Stimulated activated naive CD8-positive, alpha-beta T cell treated with anti-CD3 and anti-CD28 coated beads, Interleukin-15, Interleukin-2, amounts not matched to agents 100 ng/mL and 50 ng/mL, for 24 hours (primary cell): Measurements from ENCODE around the gene TAF3.

ENCODE experiments used
- H3K27ac Mint-ChIP-seq: one replicate; pipeline ENCODE4 v1.8.0; 2021; ENCODE audit warnings: mild to moderate bottlenecking, mixed read lengths
- H3K27me3 Mint-ChIP-seq: one replicate; pipeline ENCODE4 v1.8.0; 2021; ENCODE audit warnings: mixed read lengths
- H3K36me3 Mint-ChIP-seq: one replicate; pipeline ENCODE4 v1.8.0; 2021; ENCODE audit warnings: low read depth, mixed read lengths
- H3K4me1 Mint-ChIP-seq: one replicate; pipeline ENCODE4 v1.8.0; 2021; ENCODE audit warnings: low read depth, mixed read lengths
- H3K4me3 Mint-ChIP-seq: one replicate; pipeline ENCODE4 v1.8.0; 2021; ENCODE audit warnings: mild to moderate bottlenecking, mixed read lengths
- H3K9me3 Mint-ChIP-seq: one replicate; pipeline ENCODE4 v1.8.0; 2021; ENCODE audit warnings: mixed read lengths

TAF3 gene

DNA sequence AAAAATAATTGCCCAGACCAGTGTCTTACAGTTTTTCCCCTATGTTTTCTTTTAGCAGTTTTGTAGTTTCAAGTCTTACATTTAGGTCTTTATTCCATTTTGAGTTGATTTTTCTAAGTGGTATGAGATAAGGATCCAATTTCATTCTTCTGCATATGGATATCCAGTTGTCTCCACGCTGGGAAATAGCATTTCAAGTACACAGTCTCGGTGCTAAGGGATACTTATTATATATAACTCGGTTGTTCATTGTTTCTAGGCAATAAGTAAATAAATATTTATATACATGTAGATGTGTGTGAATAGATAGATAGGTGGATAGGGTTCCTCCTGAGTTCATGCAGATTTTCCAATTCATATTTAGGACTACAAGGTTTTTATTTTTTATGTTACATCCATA lies 16.0 kb downstream of the TAF3 start:
- Mint-ChIP-seq H3K9me3 (no peaks in the 10 kb centered on the region), H3K27ac (no peak overlapping the region), H3K36me3 (peaks cover 45% of the 10 kb centered on the region), H3K27me3 (no peaks in the 10 kb centered on the region), H3K4me1 (peaks cover 39% of the 10 kb centered on the region), H3K4me3 (no peak overlapping the region)

DNA sequence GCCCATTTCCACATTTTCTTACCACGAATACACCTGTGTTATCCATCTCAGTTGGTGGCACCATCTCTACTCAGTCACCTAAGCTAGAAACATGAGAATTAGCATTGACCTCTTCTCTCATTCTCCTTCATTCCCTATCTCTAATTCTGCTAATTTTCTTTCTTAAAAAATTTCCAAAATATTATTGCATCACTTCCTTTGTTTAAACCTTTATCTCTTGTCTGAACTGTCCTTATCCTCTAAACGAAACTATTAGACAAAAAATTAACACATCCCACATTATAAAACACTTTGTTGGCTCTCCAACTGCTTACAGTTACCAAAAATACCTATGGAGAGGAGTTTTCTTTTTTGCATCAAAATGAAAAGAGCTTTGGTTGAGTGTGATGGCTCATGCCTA lies 18.3 kb downstream of the TAF3 start:
- Mint-ChIP-seq H3K9me3 (no peaks in the 10 kb centered on the region), H3K27ac (no peak overlapping the region), H3K27me3 (no peaks in the 10 kb centered on the region), H3K4me3 (no peak overlapping the region), H3K4me1 (peaks cover 22% of the 10 kb centered on the region), H3K36me3 (peaks cover 50% of the 10 kb centered on the region)

DNA sequence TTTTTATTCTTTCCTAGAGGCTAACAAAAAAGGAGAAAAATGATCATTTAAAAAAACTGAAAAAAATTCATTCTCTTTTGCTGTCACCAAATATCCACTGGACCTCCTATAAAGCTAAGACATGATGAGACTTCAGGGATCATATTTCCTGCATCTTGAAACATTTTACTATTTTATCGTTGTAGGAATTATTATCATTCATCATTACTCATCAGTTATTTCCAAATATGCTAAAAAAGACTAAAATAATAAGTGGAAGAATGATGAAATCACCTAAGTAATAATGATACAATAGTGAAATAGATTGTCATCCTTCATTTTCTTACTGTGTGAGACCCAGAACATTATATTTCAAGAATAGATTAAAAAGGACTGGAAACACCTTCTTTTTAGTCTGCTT lies 28.3 kb downstream of the TAF3 start:
- H3K27me3 Mint-ChIP-seq, result no peaks in the 10 kb centered on the region
- no peak overlapping the region for H3K27ac Mint-ChIP-seq
- H3K9me3 Mint-ChIP-seq, result no peaks in the 10 kb centered on the region
- H3K4me1 Mint-ChIP-seq, result peaks cover 8% of the 10 kb centered on the region
- H3K4me3 Mint-ChIP-seq, result no peak overlapping the region
- peaks cover 10% of the 10 kb centered on the region for H3K36me3 Mint-ChIP-seq

DNA sequence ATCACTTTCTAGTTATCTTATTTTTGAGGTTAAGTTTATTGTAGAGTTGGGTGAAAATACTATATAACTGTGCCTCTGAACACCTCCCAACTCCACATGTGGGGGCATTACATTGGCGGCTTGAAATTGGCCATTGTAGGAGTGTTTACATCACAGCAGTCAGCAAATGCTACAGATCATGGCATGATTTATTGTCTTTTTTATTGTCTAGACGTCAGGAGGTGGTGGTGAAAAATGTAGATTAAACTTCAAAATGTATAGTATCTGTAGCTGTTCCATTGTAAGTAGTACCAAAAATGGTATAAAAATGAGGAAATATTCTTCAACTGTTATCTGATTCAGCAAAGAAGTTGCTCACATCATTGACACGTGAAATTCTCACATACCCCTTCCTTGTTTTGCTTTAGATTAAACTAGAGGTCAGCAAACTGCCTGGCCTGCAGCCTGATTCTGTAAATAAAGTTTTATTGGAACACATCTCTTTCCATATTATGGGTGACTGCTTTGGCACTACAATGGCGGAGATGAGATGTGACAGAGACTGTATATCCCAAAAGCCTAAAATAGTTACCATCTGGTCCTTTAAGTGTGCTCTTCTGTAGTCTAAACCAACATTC lies 35.0 kb downstream of the TAF3 start:
- Mint-ChIP-seq H3K4me3 (no peak overlapping the region), H3K9me3 (no peaks in the 10 kb centered on the region), H3K36me3 (peaks cover 21% of the 10 kb centered on the region), H3K27me3 (no peaks in the 10 kb centered on the region), H3K4me1 (peaks cover 13% of the 10 kb centered on the region), H3K27ac (no peak overlapping the region)

DNA sequence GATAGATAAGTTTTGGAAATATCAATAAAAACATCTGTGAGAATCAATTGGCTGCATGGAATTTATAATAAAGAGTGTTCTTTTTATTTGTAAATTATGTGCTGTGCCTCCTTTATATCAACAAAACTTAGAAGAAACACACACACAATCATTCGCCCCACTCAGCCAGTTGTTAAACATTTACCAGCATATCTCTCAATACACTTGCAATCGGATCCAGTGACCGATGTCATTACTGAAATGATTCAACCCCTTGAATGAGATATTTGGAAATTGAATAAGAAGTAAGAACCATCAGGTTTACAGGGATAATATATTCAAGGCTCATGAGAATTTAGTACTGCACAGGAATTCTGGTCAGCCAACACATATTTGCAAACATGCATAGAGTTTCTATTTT lies 35.6 kb downstream of the TAF3 start:
- H3K36me3 Mint-ChIP-seq, result peaks cover 25% of the 10 kb centered on the region
- H3K4me1 Mint-ChIP-seq, result peaks cover 11% of the 10 kb centered on the region
- H3K27ac Mint-ChIP-seq, result no peak overlapping the region
- H3K27me3 Mint-ChIP-seq, result no peaks in the 10 kb centered on the region
- H3K9me3 Mint-ChIP-seq, result no peaks in the 10 kb centered on the region
- no peak overlapping the region for H3K4me3 Mint-ChIP-seq

DNA sequence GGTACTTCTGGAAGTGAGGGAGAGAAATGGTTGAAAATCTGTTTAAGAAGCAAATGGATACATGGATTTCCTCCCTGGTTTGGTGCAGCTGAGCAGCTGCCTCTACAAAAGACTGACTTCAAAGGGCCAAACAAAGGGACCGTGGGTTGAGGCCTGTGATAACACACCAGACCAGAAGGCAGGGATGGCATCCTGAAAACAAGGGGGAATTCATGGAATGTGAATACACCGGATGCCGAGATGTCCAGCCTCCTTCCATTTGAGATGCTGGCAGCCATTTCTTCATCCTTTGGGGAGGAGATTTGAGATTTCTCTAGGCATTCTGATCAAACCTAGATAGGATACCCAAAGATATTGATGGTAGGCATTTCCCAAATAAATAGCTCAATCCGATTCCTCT lies 36.9 kb downstream of the TAF3 start:
- H3K27ac Mint-ChIP-seq, result no peak overlapping the region
- no peaks in the 10 kb centered on the region for H3K27me3 Mint-ChIP-seq
- peaks cover 32% of the 10 kb centered on the region for H3K36me3 Mint-ChIP-seq
- H3K4me1 Mint-ChIP-seq, result peaks cover 10% of the 10 kb centered on the region
- peaks cover 5% of the 10 kb centered on the region for H3K9me3 Mint-ChIP-seq
- H3K4me3 Mint-ChIP-seq, result no peak overlapping the region

DNA sequence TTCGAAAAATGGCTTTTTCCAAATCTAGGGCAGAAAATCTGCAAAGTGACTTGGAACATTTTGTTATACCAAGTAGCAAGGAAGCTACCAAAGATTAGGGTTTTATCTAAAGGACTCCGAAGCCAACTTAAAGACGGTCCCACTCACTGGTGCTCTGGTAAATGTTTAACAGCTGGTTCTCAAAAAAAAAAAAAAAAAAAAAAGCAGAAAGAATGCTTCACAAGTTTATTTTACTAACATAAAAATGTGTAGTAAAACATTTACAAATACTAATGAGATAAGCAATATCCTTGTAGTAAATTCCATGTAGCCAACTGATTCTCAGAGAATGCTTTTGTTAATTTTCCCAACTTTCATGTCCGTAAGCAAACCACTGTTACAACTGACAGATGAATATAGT lies 38.4 kb downstream of the TAF3 start:
- H3K4me1 Mint-ChIP-seq, result peaks cover 10% of the 10 kb centered on the region
- H3K4me3 Mint-ChIP-seq, result no peak overlapping the region

DNA sequence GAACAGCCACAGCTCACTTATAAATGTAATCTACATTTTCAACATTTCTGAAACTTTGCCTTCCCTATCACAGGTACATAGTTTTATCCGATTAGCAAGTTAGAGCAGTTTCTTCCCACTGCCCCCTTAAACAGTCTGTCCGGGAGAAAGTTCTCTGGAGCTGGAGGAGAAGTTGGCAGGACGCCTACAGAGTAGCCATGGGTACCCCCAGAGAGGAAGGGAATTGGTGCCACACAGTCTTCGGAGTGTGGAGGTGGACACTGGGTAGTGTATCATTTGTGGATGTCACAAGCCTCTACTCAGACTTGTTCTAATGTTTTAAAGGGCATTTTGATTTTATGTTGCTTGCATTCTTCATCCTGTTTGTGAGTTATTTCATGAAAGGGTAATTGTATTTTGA lies 39.0 kb downstream of the TAF3 start:
- Mint-ChIP-seq H3K9me3 (peaks cover 14% of the 10 kb centered on the region), H3K27ac (no peak overlapping the region), H3K36me3 (peaks cover 33% of the 10 kb centered on the region), H3K4me1 (peaks cover 10% of the 10 kb centered on the region), H3K27me3 (no peaks in the 10 kb centered on the region), H3K4me3 (no peak overlapping the region)

More for the DNA sequence above, 38.4 kb downstream of the TAF3 start:
- Mint-ChIP-seq H3K27ac (no peak overlapping the region), H3K27me3 (no peaks in the 10 kb centered on the region), H3K9me3 (peaks cover 9% of the 10 kb centered on the region), H3K36me3 (peaks cover 29% of the 10 kb centered on the region)

DNA sequence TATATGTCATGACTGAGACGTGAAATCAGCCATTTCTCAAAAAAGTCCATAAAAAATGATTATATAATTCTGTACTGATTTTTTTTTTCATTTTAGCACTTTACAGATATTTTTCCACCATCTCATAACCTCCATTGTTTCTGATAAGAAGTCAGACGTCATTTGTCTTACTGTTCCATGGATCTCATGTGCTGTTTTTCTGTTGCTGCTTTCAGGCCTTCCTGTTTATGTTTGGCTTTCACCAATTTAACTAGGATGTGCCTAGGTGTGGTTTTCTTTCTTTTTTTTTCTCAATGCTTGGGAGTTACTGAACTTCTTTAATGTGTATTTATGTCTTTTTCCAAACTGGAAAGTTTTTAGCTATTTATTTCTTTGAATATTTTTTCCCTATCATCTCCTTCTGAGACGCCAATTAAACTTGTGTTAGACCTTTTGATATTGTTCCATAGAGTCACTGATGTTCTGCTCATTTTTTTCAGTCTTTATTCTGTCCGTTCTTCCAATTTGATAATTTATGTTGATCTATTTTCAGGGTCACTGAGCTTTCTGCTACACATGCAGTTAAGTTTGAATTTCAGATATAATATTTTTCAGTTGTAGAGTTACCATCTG lies 43.3 kb downstream of the TAF3 start:
- Mint-ChIP-seq H3K27me3 (no peaks in the 10 kb centered on the region), H3K9me3 (peaks cover 14% of the 10 kb centered on the region), H3K36me3 (peaks cover 36% of the 10 kb centered on the region), H3K4me1 (peaks cover 14% of the 10 kb centered on the region), H3K27ac (no peak overlapping the region), H3K4me3 (no peak overlapping the region)

DNA sequence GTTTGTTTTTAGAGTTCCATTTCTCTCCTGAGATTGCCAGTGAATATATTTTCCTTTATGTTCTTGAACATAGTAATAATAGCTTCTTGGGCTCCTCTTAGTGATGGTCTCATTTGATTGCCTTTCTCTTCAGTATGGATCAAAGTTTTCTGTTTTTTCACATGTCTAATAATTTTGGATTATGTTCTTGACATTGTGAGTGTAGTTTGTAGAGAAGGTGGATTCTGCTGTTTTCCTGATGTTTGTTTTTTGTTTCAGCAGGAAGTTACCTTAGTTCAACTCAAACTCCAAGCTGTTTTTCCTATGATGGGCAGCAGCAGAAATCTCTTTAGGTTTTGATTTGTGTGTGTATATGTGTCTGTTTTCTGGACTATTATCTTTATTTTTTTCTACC lies 43.8 kb downstream of the TAF3 start:
- Mint-ChIP-seq H3K36me3 (peaks cover 36% of the 10 kb centered on the region), H3K4me1 (peaks cover 12% of the 10 kb centered on the region), H3K4me3 (no peak overlapping the region)

DNA sequence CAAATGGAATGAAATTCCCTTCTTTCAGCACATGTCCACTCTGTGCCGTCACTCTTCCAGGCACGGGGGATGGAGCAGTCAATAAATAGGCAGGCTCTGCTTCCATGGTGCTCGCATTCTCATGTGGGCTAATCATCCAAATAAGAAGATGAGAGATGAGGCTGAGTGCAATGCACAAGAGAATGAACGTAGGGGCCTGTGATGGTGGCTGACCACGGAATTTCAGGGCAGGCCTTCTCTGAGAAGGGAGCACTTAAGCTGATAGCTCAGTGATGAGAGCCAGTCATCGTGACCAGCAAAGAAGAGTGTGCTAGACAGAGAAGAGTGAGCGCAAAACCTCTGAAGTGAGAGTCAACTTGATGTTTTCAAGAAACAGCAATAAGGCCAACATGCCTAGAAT lies 47.9 kb downstream of the TAF3 start:
- Mint-ChIP-seq H3K4me1 (peaks cover 18% of the 10 kb centered on the region), H3K4me3 (no peak overlapping the region), H3K27me3 (no peaks in the 10 kb centered on the region), H3K27ac (no peak overlapping the region), H3K9me3 (peaks cover 9% of the 10 kb centered on the region), H3K36me3 (peaks cover 21% of the 10 kb centered on the region)

More for the DNA sequence above, 43.8 kb downstream of the TAF3 start:
- peaks cover 14% of the 10 kb centered on the region for H3K9me3 Mint-ChIP-seq
- H3K27me3 Mint-ChIP-seq, result no peaks in the 10 kb centered on the region
- no peak overlapping the region for H3K27ac Mint-ChIP-seq

DNA sequence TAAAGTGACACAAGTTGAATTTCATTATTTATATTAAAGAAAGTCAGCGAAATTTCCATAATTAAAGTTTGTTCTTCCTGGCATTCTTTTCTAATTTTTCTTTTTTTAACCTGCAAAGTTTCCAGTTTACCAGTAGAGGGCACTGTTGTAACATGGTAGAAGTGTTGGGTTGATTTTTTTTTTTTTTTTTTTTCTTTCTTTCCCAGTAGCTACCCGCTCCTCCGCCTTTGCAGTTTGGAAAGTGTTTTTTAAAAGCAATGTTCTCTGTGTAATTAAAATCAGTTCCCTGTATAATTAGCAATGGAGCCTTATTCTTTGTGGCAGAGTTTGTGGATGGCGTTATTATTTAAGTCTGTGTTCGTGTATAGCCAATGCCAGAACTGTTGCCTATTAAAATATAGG lies 53.7 kb downstream of the TAF3 start:
- peak overlapping the region; percentile 67 for H3K4me3 Mint-ChIP-seq
- H3K27ac Mint-ChIP-seq, result no peak overlapping the region
- no peaks in the 10 kb centered on the region for H3K36me3 Mint-ChIP-seq
- peaks cover 27% of the 10 kb centered on the region for H3K4me1 Mint-ChIP-seq
- no peaks in the 10 kb centered on the region for H3K27me3 Mint-ChIP-seq
- H3K9me3 Mint-ChIP-seq, result no peaks in the 10 kb centered on the region

DNA sequence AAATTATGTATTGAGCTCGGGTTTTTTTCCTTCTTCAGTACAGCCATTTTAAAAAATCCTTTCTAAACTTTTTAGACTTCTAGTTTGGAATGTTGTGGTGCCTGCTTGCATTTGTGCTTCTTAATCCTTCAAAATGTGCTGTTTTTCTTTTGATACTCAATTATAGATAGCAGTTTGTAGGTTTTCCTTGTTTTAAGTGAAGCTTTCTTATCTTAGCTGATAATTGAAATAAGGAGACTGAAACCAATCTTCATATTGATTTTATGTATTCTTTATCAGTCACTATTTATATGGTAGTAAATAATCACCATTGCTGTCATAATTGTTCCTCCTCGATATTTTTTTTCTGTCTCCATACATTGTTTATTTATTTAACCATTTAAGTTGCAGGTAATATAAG lies 56.6 kb downstream of the TAF3 start:
- no peaks in the 10 kb centered on the region for H3K9me3 Mint-ChIP-seq
- H3K4me1 Mint-ChIP-seq, result peaks cover 14% of the 10 kb centered on the region
- no peaks in the 10 kb centered on the region for H3K36me3 Mint-ChIP-seq
- H3K4me3 Mint-ChIP-seq, result no peak overlapping the region
- H3K27me3 Mint-ChIP-seq, result no peaks in the 10 kb centered on the region
- H3K27ac Mint-ChIP-seq, result no peak overlapping the region

DNA sequence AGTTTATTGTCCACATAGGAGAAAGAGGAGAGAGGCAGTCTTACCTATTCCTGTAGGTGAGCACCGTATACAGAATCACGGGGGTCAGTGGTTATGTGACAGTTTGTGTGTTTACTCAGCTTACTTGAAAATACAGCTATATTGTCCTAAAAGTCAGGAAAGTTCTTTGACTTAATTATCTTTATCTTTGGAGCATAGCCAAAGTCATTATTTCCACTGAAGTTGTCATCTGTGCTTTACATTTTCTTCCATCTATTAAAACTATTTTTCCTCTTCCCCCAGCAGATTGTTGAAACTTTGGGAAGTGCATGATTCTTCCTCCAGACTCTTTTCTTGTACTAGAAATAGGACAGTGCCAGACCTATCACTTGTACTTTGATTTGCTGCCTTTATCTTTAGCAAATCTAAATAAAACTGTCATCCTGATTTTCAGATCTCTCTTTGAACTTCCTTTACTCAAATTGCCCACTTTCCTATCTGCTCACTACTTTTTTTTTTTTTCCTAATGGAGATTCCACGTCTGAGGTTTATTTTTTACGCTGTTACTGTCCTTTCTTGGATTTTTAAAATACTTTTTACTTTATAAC lies 58.3 kb downstream of the TAF3 start:
- H3K4me3 Mint-ChIP-seq, result no peak overlapping the region
- H3K36me3 Mint-ChIP-seq, result no peaks in the 10 kb centered on the region
- H3K27ac Mint-ChIP-seq, result no peak overlapping the region
- peaks cover 20% of the 10 kb centered on the region for H3K4me1 Mint-ChIP-seq
- no peaks in the 10 kb centered on the region for H3K9me3 Mint-ChIP-seq
- H3K27me3 Mint-ChIP-seq, result no peaks in the 10 kb centered on the region

DNA sequence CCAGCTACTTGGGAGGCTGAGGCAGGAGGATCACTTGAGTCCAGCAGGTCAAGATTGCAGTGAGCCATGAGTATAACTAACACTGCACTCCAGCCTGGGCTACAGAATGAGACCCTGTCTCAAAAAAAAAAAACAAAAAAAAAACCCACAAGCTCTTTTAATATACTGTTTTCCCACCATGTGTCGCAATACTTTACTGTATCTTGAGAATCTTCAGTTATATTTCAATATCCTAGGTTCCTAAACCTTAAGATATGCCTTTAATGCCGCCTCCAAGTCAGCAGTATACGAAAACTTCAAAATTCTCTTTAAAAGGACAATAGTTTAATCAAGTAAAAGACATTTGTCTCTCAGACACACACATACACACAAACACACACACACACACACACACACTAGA lies 62.8 kb downstream of the TAF3 start:
- no peak overlapping the region for H3K4me3 Mint-ChIP-seq
- H3K27me3 Mint-ChIP-seq, result no peaks in the 10 kb centered on the region
- no peaks in the 10 kb centered on the region for H3K9me3 Mint-ChIP-seq
- no peak overlapping the region for H3K27ac Mint-ChIP-seq
- no peaks in the 10 kb centered on the region for H3K36me3 Mint-ChIP-seq
- peaks cover 28% of the 10 kb centered on the region for H3K4me1 Mint-ChIP-seq

DNA sequence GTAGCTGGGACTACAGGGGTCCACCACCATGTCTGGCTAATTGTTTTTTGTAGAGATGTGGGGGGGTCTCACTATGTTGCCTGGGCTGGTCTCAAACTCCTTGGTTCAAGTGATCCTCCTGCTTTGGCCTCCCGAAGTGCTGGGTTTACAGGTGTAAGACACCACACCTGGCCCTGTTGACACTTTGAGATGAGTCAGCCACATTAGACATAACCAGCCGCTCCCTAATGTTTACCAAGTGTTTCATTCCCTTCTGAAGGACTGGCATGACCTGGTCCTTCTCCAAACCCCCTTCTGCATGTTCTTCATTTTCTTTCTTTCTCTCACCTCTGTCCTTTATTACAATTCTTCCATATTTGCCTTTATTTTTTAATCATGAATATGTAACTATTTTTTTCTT lies 67.8 kb downstream of the TAF3 start:
- H3K36me3 Mint-ChIP-seq, result no peaks in the 10 kb centered on the region
- no peaks in the 10 kb centered on the region for H3K27me3 Mint-ChIP-seq
- H3K9me3 Mint-ChIP-seq, result no peaks in the 10 kb centered on the region
- H3K4me3 Mint-ChIP-seq, result no peak overlapping the region
- H3K4me1 Mint-ChIP-seq, result peaks cover 48% of the 10 kb centered on the region
- H3K27ac Mint-ChIP-seq, result no peak overlapping the region
